ENCODE results near the gene RALB.

DNA sequence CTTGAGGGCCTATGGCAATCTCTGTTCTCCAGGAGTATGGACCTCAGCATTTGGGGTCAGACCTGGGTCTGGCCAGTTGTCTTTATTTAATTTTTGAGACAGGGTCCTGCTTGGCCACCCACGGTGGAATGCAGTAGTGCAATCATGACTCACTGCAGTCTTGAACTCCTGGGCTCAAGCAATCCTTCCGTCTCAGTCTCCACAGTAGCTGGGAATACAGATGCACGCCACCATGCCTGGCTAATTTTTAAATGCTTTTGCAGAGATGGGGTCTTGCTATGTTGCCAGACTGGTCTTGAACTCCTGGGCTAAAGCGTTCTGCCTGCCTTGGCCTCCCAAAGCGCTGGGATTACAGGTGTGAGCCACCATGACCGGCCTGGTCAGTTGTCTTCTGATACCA lies 46.9 kb downstream of the RALB start:
- TF ChIP-seq, protein P1, sequence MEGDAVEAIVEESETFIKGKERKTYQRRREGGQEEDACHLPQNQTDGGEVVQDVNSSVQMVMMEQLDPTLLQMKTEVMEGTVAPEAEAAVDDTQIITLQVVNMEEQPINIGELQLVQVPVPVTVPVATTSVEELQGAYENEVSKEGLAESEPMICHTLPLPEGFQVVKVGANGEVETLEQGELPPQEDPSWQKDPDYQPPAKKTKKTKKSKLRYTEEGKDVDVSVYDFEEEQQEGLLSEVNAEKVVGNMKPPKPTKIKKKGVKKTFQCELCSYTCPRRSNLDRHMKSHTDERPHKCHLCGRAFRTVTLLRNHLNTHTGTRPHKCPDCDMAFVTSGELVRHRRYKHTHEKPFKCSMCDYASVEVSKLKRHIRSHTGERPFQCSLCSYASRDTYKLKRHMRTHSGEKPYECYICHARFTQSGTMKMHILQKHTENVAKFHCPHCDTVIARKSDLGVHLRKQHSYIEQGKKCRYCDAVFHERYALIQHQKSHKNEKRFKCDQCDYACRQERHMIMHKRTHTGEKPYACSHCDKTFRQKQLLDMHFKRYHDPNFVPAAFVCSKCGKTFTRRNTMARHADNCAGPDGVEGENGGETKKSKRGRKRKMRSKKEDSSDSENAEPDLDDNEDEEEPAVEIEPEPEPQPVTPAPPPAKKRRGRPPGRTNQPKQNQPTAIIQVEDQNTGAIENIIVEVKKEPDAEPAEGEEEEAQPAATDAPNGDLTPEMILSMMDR (IDR thresholded peaks at IDR 0.05; ENCODE audit: borderline replicate concordance, extremely low read depth, low read length, poor library complexity, severe bottlenecking) = no peak
- TF ChIP-seq EZH2 (IDR thresholded peaks at IDR 0.05; ENCODE audit: borderline replicate concordance, low read depth, low read length, severe bottlenecking) = no peak
